MM.1S (cell line): Measurements from ENCODE around the gene TAPT1.

Experiments used
- DNase-seq: peaks from one replicate; pipeline ENCODE4 v3.0.0-alpha.2; 2015
- H2AFZ ChIP-seq: fragments of 300-600 bp; sonication (generic); 2 replicates; pipeline ENCODE4 v1.6.0; 2016; ENCODE audit warnings: antibody characterized with exemption, low read length
- H3F3A ChIP-seq: fragments of 300-600 bp; sonication (generic); 2 replicates; pipeline ENCODE4 v1.6.1; 2016; ENCODE audit warnings: mild to moderate bottlenecking, antibody characterized with exemption, low read length, moderate library complexity, mixed read lengths; ENCODE audit not compliant: insufficient read depth
- H3K27ac ChIP-seq: fragments of 300-600 bp; sonication (generic); 2 replicates; pipeline ENCODE4 v1.5.1; 2016; ENCODE audit warnings: mild to moderate bottlenecking, low read length
- H3K27me3 ChIP-seq: fragments of 300-600 bp; sonication (generic); replicated peaks from 2 replicates; pipeline ENCODE4 v1.6.0; 2016; ENCODE audit warnings: low read length; ENCODE audit not compliant: insufficient read depth
- H3K36me3 ChIP-seq: fragments of 300-600 bp; sonication (generic); replicated peaks from 2 replicates; pipeline ENCODE4 v1.6.1; 2016; ENCODE audit warnings: mild to moderate bottlenecking, low read length, mixed read lengths; ENCODE audit not compliant: insufficient read depth
- H3K4me1 ChIP-seq: fragments of 300-600 bp; sonication (generic); 2 replicates; pipeline ENCODE4 v1.6.1; 2016; ENCODE audit warnings: low read length, mixed read lengths
- H3K4me2 ChIP-seq: fragments of 300-600 bp; sonication (generic); 2 replicates; pipeline ENCODE4 v1.6.0; 2016; ENCODE audit warnings: low read depth, low read length
- H3K4me3 ChIP-seq: fragments of 300-600 bp; sonication (generic); 2 replicates; pipeline ENCODE4 v1.5.1; 2016; ENCODE audit warnings: low read length, mixed read lengths
- H3K79me2 ChIP-seq: fragments of 300-600 bp; sonication (generic); 2 replicates; pipeline ENCODE4 v1.6.1; 2016; ENCODE audit warnings: mixed run types, low read length, mixed read lengths
- H3K9ac ChIP-seq: fragments of 300-600 bp; sonication (generic); 2 replicates; pipeline ENCODE4 v1.6.1; 2016; ENCODE audit warnings: low read length, mixed read lengths
- H3K9me2 ChIP-seq: fragments of 300-600 bp; sonication (generic); replicated peaks from 2 replicates; pipeline ENCODE4 v1.6.1; 2016; ENCODE audit warnings: mild to moderate bottlenecking, low read length, mixed read lengths; ENCODE audit not compliant: insufficient read depth
- H3K9me3 ChIP-seq: fragments of 300-600 bp; sonication (generic); replicated peaks from 2 replicates; pipeline ENCODE4 v1.6.1; 2016; ENCODE audit warnings: mild to moderate bottlenecking, low read length, mixed read lengths; ENCODE audit not compliant: insufficient read depth
- H4K20me1 ChIP-seq: fragments of 300-600 bp; sonication (generic); 2 replicates; pipeline ENCODE4 v1.6.1; 2016; ENCODE audit warnings: mild to moderate bottlenecking, low read length, moderate library complexity, mixed read lengths; ENCODE audit not compliant: insufficient read depth
- CTCF ChIP-seq: fragments of 300-600 bp; sonication (generic); IDR thresholded peaks from 2 replicates; pipeline ENCODE4 v1.5.1; 2016; ENCODE audit warnings: antibody characterized with exemption, low read length, mixed read lengths
- EZH2 ChIP-seq: fragments of 300-600 bp; sonication (generic); optimal IDR thresholded peaks from 2 replicates; pipeline ENCODE3; 2017; ENCODE audit warnings: low read depth, mild to moderate bottlenecking, antibody characterized with exemption, low read length, mixed read lengths
- EZH2phosphoT487 ChIP-seq: fragments of 300-600 bp; sonication (generic); IDR thresholded peaks from 2 replicates; pipeline ENCODE4 v1.6.1; 2018; ENCODE audit warnings: antibody characterized with exemption, low read length

TAPT1 gene

GRCh38 chr4:16206848-16207247, 19.4 kb downstream of the TAPT1 start:
- H3K79me2 ChIP-seq = peaks cover 66% of the 10 kb centered on the region
- H3F3A ChIP-seq = no peaks in the 10 kb centered on the region
- H3K9me2 ChIP-seq = no peaks in the 10 kb centered on the region
- no peaks in the 10 kb centered on the region for H3K27me3 ChIP-seq
- no peak overlapping the region for H2AFZ ChIP-seq
- H3K9me3 ChIP-seq = no peaks in the 10 kb centered on the region
- no peak for DNase-seq
- TF ChIP-seq EZH2 (no peak), CTCF (no peak), EZH2phosphoT487 (no peak)
- no peak overlapping the region for H3K4me3 ChIP-seq
- H3K4me1 ChIP-seq = no peaks in the 10 kb centered on the region
- H3K9ac ChIP-seq = no peak overlapping the region
- H4K20me1 ChIP-seq = no peaks in the 10 kb centered on the region
- H3K4me2 ChIP-seq = no peak overlapping the region
- no peak overlapping the region for H3K27ac ChIP-seq
- no peaks in the 10 kb centered on the region; the same call in 1 of the 2 replicates for H3K36me3 ChIP-seq

DNA sequence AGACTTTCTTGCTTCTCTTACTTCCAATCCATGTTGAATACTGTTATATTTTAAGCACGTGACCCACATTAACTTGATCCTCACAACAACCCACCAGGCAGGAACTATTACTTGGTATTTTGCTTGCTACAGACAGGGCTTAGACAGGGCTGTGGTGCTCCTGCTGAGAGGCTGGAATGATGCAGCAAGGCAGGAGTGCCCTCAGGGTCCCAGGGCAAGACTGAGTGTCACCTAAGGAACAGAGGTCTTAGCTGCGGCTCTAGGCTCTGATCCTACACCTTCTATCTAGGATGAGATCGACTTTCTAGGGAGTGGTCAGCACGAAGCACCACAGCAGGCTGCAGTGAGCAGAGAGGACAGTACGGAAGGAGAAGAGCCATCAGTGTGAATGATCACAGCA, 20.0 kb downstream of the TAPT1 start:
- H3K9me3 ChIP-seq = no peaks in the 10 kb centered on the region
- H3K79me2 ChIP-seq = peaks cover 66% of the 10 kb centered on the region
- TF ChIP-seq EZH2 = no peak
- no peak for TF ChIP-seq EZH2phosphoT487
- no peak for TF ChIP-seq CTCF
- DNase-seq = no peak
- no peak overlapping the region for H2AFZ ChIP-seq
- no peaks in the 10 kb centered on the region for H3F3A ChIP-seq
- H4K20me1 ChIP-seq = no peaks in the 10 kb centered on the region
- H3K4me1 ChIP-seq = no peaks in the 10 kb centered on the region
- no peak overlapping the region for H3K27ac ChIP-seq
- H3K27me3 ChIP-seq = no peaks in the 10 kb centered on the region
- no peak overlapping the region for H3K4me2 ChIP-seq
- H3K9ac ChIP-seq = no peak overlapping the region
- H3K9me2 ChIP-seq = no peaks in the 10 kb centered on the region
- no peak overlapping the region for H3K4me3 ChIP-seq
- H3K36me3 ChIP-seq = no peaks in the 10 kb centered on the region; the same call in 1 of the 2 replicates

GRCh38 chr4:16205298-16206164, 20.7 kb downstream of the TAPT1 start:
- Histone ChIP-seq H3K9me2 (no peaks in the 10 kb centered on the region), H3K27me3 (no peaks in the 10 kb centered on the region), H4K20me1 (no peaks in the 10 kb centered on the region), H2AFZ (no peak overlapping the region), H3F3A (no peaks in the 10 kb centered on the region), H3K9ac (no peak overlapping the region), H3K4me2 (no peak overlapping the region), H3K79me2 (peaks cover 64% of the 10 kb centered on the region), H3K4me1 (no peaks in the 10 kb centered on the region), H3K4me3 (no peak overlapping the region), H3K27ac (no peak overlapping the region), H3K9me3 (no peaks in the 10 kb centered on the region), H3K36me3 (no peaks in the 10 kb centered on the region)
- peak; percentile 39 for DNase-seq
- peak; percentile 64 for TF ChIP-seq CTCF
- no peak for TF ChIP-seq EZH2
